Measurements from ENCODE around the gene MALRD1.
"Not testable (repeated sequence)": the region's sequence is repeated elsewhere in the genome, so short reads cannot be mapped to it uniquely, and the experiment has no call there.

Gene MALRD1

DNA sequence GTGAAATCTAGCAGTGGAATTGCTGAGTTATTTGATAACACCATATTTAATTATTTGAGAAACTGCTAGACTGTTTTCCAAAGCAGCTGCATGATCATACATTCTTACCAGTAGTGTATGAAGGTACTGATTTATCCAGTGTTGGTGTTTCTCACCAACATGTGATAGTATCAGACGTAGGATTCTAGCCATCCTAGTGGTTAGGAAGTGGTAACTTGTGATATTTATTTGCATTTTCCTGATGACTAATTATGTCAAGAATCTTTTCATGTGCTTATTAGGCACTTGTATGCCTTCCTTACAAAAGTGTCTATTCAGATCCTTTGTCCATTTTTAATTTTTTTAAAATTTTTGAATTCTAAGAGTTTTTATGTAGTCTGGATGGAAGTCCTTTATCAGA lies 713.4 kb downstream of the MALRD1 start:
- DNase-seq (ENCODE audit: extremely low read depth, low read depth): no peak
- TF ChIP-seq CTCF (IDR thresholded peaks at IDR 0.05; ENCODE audit: low read depth, low read length): no peak

GRCh38 chr10:19764111-19764510 lies 715.5 kb downstream of the MALRD1 start:
- no peak for DNase-seq (ENCODE audit: extremely low read depth, low read depth)
- TF ChIP-seq CTCF (IDR thresholded peaks at IDR 0.05; ENCODE audit: low read depth, low read length): no peak

DNA sequence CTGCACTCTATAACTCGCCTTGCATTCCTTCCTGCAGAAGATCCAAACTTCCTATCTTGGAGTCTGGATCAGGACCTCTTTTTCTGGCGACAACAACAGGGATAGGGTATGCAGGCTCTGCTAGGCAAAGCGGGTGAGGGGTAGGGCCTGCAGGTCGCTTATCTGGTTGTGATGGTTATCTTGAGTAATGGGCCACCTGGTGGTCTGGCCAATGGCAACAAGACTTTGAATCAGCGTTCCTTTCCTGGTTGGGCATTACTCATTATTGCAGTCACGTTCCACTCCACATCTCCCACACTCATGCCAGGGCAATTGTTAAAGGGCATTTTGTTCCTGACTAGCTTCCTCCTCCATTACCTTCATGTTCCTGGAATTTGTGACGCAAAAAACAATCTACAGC lies 719.3 kb downstream of the MALRD1 start:
- TF ChIP-seq CTCF (IDR thresholded peaks at IDR 0.05; ENCODE audit: low read depth, low read length): no peak
- no peak for DNase-seq (ENCODE audit: extremely low read depth, low read depth)

DNA sequence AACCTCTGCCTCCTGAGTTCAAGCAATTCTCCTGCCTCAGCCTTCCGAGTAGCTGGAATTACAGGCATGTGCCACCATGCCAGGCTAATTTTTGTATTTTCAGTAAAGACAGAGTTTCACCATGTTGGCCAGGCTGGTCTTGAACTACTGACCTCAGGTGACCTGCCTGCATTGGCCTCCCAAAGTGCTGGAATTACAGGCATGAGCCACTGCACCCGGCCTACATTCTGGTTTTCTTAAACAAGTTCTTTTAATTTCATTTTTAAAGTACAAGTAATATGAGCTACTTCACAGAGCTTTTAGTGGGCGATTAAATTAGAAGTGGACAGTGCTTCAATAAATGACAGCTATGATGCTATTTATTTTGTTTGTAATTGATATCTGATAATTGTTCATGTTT lies 721.2 kb downstream of the MALRD1 start:
- not testable (repeated sequence) for DNase-seq (ENCODE audit: extremely low read depth, low read depth)

DNA sequence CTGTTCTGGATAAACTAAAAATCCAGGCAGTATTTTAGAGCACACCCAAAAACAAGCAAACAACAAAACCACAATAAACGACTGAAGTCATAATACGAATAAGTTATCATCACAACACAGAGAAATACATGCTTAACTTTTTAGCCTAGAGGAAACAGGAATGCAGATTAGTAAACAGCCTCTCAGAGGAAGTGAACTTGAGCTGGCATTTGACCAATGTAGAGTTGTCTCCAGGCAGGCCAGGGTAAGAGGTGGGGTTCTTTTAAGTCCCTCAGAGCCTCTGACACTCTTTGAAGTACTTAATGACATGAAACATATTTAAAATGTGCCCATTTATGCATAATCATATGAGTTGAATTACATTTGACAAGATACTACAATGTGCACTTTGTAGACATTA lies 724.4 kb downstream of the MALRD1 start:
- no peak for DNase-seq (ENCODE audit: extremely low read depth, low read depth)
- no peak for TF ChIP-seq CTCF (IDR thresholded peaks at IDR 0.05; ENCODE audit: low read depth, low read length)

- no peak for TF ChIP-seq CTCF (IDR thresholded peaks at IDR 0.05; ENCODE audit: low read depth, low read length)
- DNase-seq (ENCODE audit: extremely low read depth, low read depth): no peak
Observed at GRCh38 chr10:19775296-19775695, 726.7 kb downstream of the MALRD1 start.

GRCh38 chr10:19777806-19778205 lies 729.2 kb downstream of the MALRD1 start:
- no peak for DNase-seq (ENCODE audit: extremely low read depth, low read depth)
- no peak for TF ChIP-seq CTCF (IDR thresholded peaks at IDR 0.05; ENCODE audit: low read depth, low read length)

- no peak for DNase-seq (ENCODE audit: extremely low read depth, low read depth)
- no peak for TF ChIP-seq CTCF (IDR thresholded peaks at IDR 0.05; ENCODE audit: low read depth, low read length)
Observed at GRCh38 chr10:19778996-19779395, 730.4 kb downstream of the MALRD1 start.
